Endothelial cell of umbilical vein (primary cell): ENCODE results near the gene COL19A1. TPM values are rescaled to one million over a fixed set of nuclear protein-coding genes. Genes with fewer than 3 reads are reported as not detected.
"Not testable (repeated sequence)": the region's sequence is repeated elsewhere in the genome, so short reads cannot be mapped to it uniquely, and the experiment has no call there.

Experiments used
- BruUV-seq: library from RNA; stranded (reverse); fragments of 400-500 nt; replicated peaks from 2 replicates; lab custom pipeline; 2021; lab: Mats Ljungman, UMichigan
- CTCF ChIA-PET: fragments of 300-600, 350-600 bp; sonication (Branson Sonifier 250); formaldehyde crosslinking; loops from one replicate; lab custom pipeline; 2021; ENCODE audit warnings: antibody characterized with exemption, inconsistent platforms; lab: Charles Lee
- POLR2A ChIA-PET: fragments of 300-600, 350-600 bp; sonication (Branson Sonifier 250); formaldehyde crosslinking; loops from one replicate; lab custom pipeline; 2021; ENCODE audit warnings: antibody characterized with exemption, inconsistent platforms; lab: Charles Lee
- DNase-seq: peaks from one replicate; pipeline ENCODE4 v3.0.0-alpha.2; 2011; ENCODE audit warnings: low read depth, low spot score
- FAIRE-seq: peaks from 2 replicates; lab custom pipeline; 2011; peaks lifted over from hg19 to GRCh38; lab: Jason Lieb, UNC
- H2AFZ ChIP-seq: 2 replicates; pipeline ENCODE4 v1.6.0; 2012; ENCODE audit warnings: low read depth, low read length, control low read depth, inconsistent platforms
- H3K27ac ChIP-seq: 2 replicates; pipeline ENCODE4 v1.5.1; 2011; ENCODE audit warnings: low read depth, mild to moderate bottlenecking, control low read depth, low read length, moderate library complexity; ENCODE audit not compliant: insufficient read depth
- H3K27me3 ChIP-seq, 2 experiments: 2 replicates each; pipeline versions ENCODE4 v1.6.0 to v1.6.1; 2011; ENCODE audit warnings: low read length in 2 of 2, mixed read lengths in 1 of 2; ENCODE audit not compliant: control insufficient read depth in 2 of 2, insufficient read depth in 2 of 2
- H3K36me3 ChIP-seq, 2 experiments: 2 replicates in 1 of 2; 3 replicates in 1 of 2; pipeline ENCODE4 v1.5.1; 2011; ENCODE audit warnings: low read length in 2 of 2, mild to moderate bottlenecking in 1 of 2, moderate library complexity in 1 of 2; ENCODE audit not compliant: control insufficient read depth in 2 of 2, insufficient read depth in 2 of 2; ENCODE audit errors: extremely low read depth in 1 of 2
- H3K4me1 ChIP-seq: 3 replicates; pipeline ENCODE4 v1.5.1; 2011; ENCODE audit warnings: mild to moderate bottlenecking, low read length; ENCODE audit not compliant: control insufficient read depth, insufficient read depth; ENCODE audit errors: extremely low read depth
- H3K4me2 ChIP-seq: 2 replicates; pipeline ENCODE4 v1.6.1; 2011; ENCODE audit warnings: low read length, control low read depth, mixed read lengths; ENCODE audit not compliant: insufficient read depth
- H3K4me3 ChIP-seq, 3 experiments: fragments of 200-600 bp in 1 of 3; sonication (generic), shearing (Covaris generic) in 1 of 3; replicated peaks in 1 of 3; 2 replicates each; pipeline ENCODE4 v1.5.1; 2011 to 2016; ENCODE audit warnings: control low read depth in 3 of 3, low read length in 3 of 3, mild to moderate bottlenecking in 2 of 3, inconsistent platforms in 1 of 3, low read depth in 1 of 3, moderate library complexity in 1 of 3; ENCODE audit not compliant: insufficient read depth in 1 of 3
- H3K79me2 ChIP-seq: 2 replicates; pipeline ENCODE4 v1.6.0; 2012; ENCODE audit warnings: low read length, inconsistent platforms; ENCODE audit not compliant: control insufficient read depth, insufficient read depth
- H3K9ac ChIP-seq: replicated peaks from 2 replicates; pipeline ENCODE3; 2011; ENCODE audit warnings: low read length, control low read depth; ENCODE audit not compliant: insufficient read depth; ENCODE audit errors: extremely low read depth
- H3K9me1 ChIP-seq: replicated peaks from 3 replicates; pipeline ENCODE4 v1.6.0; 2011; ENCODE audit warnings: mild to moderate bottlenecking, low read length; ENCODE audit not compliant: control insufficient read depth, insufficient read depth; ENCODE audit errors: extremely low read depth
- H3K9me3 ChIP-seq: replicated peaks from 2 replicates; pipeline ENCODE4 v1.5.1; 2012; ENCODE audit warnings: low read length, inconsistent platforms; ENCODE audit not compliant: control insufficient read depth, insufficient read depth
- H4K20me1 ChIP-seq: replicated peaks from 2 replicates; pipeline ENCODE3; 2011; ENCODE audit warnings: mild to moderate bottlenecking, low read length; ENCODE audit not compliant: control insufficient read depth, insufficient read depth; ENCODE audit errors: extremely low read depth
- FOS ChIP-seq: IDR thresholded peaks from 2 replicates; pipeline ENCODE4 v1.6.1; 2011; ENCODE audit warnings: mild to moderate bottlenecking, low read length, moderate library complexity, borderline replicate concordance; ENCODE audit not compliant: insufficient read depth
- GATA2 ChIP-seq: IDR thresholded peaks from 2 replicates; pipeline ENCODE4 v1.7.0; 2011; ENCODE audit warnings: low read depth, mild to moderate bottlenecking, moderate library complexity, mixed read lengths, low read length; ENCODE audit not compliant: insufficient read length, insufficient read depth
- dilution Hi-C: fragments of 300-500 bp; cut with MboI; formaldehyde crosslinking; loops from one replicate; pipeline ENCODE4 v1.15.0; 2019; ENCODE audit warnings: low sequenced_read_pairs; ENCODE audit not compliant: extremely low pct_ligation_motif_present
- intact Hi-C: fragments of 100-400 bp; cut with micrococcal nuclease; formaldehyde crosslinking; loops from one replicate; pipeline ENCODE4 v1.10.0; 2022
- polyA plus RNA-seq, 4 experiments: library from polyadenylated mRNA; depleted of rRNA in 3 of 4; stranded (reverse) in 3 of 4; unstranded in 1 of 4; fragments of >200 nt; gene quantifications; 2 replicates each; pipeline versions ENCODE4 v1.2.1 to v1.2.3, GENCODE V29; 2011 to 2012; ENCODE audit warnings: missing spikeins in 1 of 4
- total RNA-seq: library from RNA; stranded (reverse); gene quantifications from 2 replicates; pipeline ENCODE4 v1.2.3, GENCODE V29; 2021

The COL19A1 gene
- total and polyA plus RNA-seq, 2 donors (not counting 3 experiments of a cell fraction or from before 2014, with no cell fraction given), result not detected

- CTCF ChIA-PET, result interaction anchor here (0.8 to 1.0 kb wide), 2 partner anchors 15 to 442 kb away, joined by 3 read pairs; no protein-coding TSS in a partner anchor
- H3K4me2 ChIP-seq, H3K79me2 ChIP-seq, H3K9ac ChIP-seq, intact Hi-C loops, H4K20me1 ChIP-seq, H3K27me3 ChIP-seq, H3K4me1 ChIP-seq, H3K9me1 ChIP-seq, H3K9me3 ChIP-seq, H3K36me3 ChIP-seq, POLR2A ChIA-PET, H2AFZ ChIP-seq, BruUV-seq, dilution Hi-C loops, FAIRE-seq, H3K4me3 ChIP-seq, H3K27ac ChIP-seq, DNase-seq: not testable (repeated sequence)
Measured at GRCh38 chr6:69824355-69824754, 42.0 kb upstream of the COL19A1 start.

- H3K4me3 ChIP-seq, result no peak overlapping the region
- H3K79me2 ChIP-seq, result no peaks in the 10 kb centered on the region
- H3K4me1 ChIP-seq, result no peaks in the 10 kb centered on the region
- no peak overlapping the region for H2AFZ ChIP-seq
- DNase-seq, result no peak
- POLR2A ChIA-PET, result no interaction called here
- no peaks in the 10 kb centered on the region for H3K9me3 ChIP-seq
- dilution Hi-C loops, result no loop called here
- no peaks in the 10 kb centered on the region for H4K20me1 ChIP-seq
- TF ChIP-seq FOS (no peak), GATA2 (no peak)
- no peak overlapping the region for H3K4me2 ChIP-seq
- no peak overlapping the region for H3K9ac ChIP-seq
- H3K9me1 ChIP-seq, result no peaks in the 10 kb centered on the region
- no peak for FAIRE-seq
- CTCF ChIA-PET, result no interaction called here
- no peaks in the 10 kb centered on the region for H3K27me3 ChIP-seq
- intact Hi-C loops, result no loop called here
- no peaks in the 10 kb centered on the region for H3K36me3 ChIP-seq
- no peak overlapping the region for H3K27ac ChIP-seq
- no TSS peak for BruUV-seq
Measured at GRCh38 chr6:69825904-69826303, 40.5 kb upstream of the COL19A1 start.
